ENCODE data around the gene COBL. TPM values are rescaled to one million over a fixed set of nuclear protein-coding genes. Genes with fewer than 3 reads are reported as not detected.

The COBL gene
- total RNA-seq, 1 experiment from 2014 or later: 52.3 TPM

GRCh38 chr7:51180092-51180491 is 136.5 kb downstream of the COBL start:
- Mint-ChIP-seq H3K27me3 (ENCODE audit: low read depth) (no peaks in the 10 kb centered on the region; the same call in 1 of the 2 replicates), H3K9me3 (no peaks in the 10 kb centered on the region; a peak in 1 of 5 replicates), H3K36me3 (ENCODE audit: insufficient read depth in 1 of 3, low read depth in 3 of 3) (peaks cover 0 to 15% (median 9%) of the 10 kb centered on the region in 3 experiments; a peak in 3 of 7 replicates), H3K27ac (no peak overlapping the region), H3K4me3 (no peak overlapping the region), H3K4me1 (peaks cover 22 to 30% of the 10 kb centered on the region in 2 experiments)
- H2BK20ac ChIP-seq (ENCODE audit: low read depth, low read length, poor library complexity, severe bottlenecking): no peak overlapping the region
- H3K79me1 ChIP-seq (ENCODE audit: insufficient read depth, low read depth, low read length, poor library complexity, severe bottlenecking): no peaks in the 10 kb centered on the region
- no peak overlapping the region for H4K91ac ChIP-seq (ENCODE audit: insufficient read length, low read depth, low read length)
- H3K27ac ChIP-seq (ENCODE audit: insufficient read length, low read depth, low read length): no peak overlapping the region
- H3K9me3 ChIP-seq (ENCODE audit: control insufficient read depth, low read depth, low read length): no peaks in the 10 kb centered on the region
- WGBS (ENCODE audit: extremely low coverage, insufficient read length, low lambda C conversion rate): no CpG with 5 or more reads among the region's 4 CpGs
- H3K23me2 ChIP-seq (ENCODE audit: insufficient read length, low read depth, low read length, poor library complexity, severe bottlenecking): no peaks in the 10 kb centered on the region
- no peak overlapping the region for H2BK5ac ChIP-seq (ENCODE audit: insufficient read length, low read length)
- no peak overlapping the region for H2BK120ac ChIP-seq (ENCODE audit: low read depth, low read length, poor library complexity, severe bottlenecking)
- H4K8ac ChIP-seq (replicated peaks; ENCODE audit: insufficient read length, low read depth, low read length): no peak overlapping the region
- no peak overlapping the region for H3K9ac ChIP-seq (ENCODE audit: extremely low read depth, insufficient read length, low read length)
- H3K4me2 ChIP-seq (ENCODE audit: insufficient read depth, insufficient read length, low read length): no peak overlapping the region
- H3K79me2 ChIP-seq (ENCODE audit: insufficient read depth, low read length): no peaks in the 10 kb centered on the region
- H4K5ac ChIP-seq (ENCODE audit: insufficient read length, low read depth, low read length): no peak overlapping the region
- no peak overlapping the region for H2AFZ ChIP-seq (ENCODE audit: low read length)
- no peaks in the 10 kb centered on the region for H4K20me1 ChIP-seq (ENCODE audit: control insufficient read depth, insufficient read depth, insufficient read length)
- no peak overlapping the region for H3K18ac ChIP-seq (ENCODE audit: insufficient read length, low read depth, low read length)
- TF ChIP-seq CTCF (conservative IDR thresholded peaks at IDR 0.05): no peak
- no peak overlapping the region for H2BK12ac ChIP-seq (ENCODE audit: insufficient read length, low read depth, low read length)
- H3K4ac ChIP-seq (ENCODE audit: low read depth, low read length): no peak overlapping the region
- no peak overlapping the region for H2AK5ac ChIP-seq (ENCODE audit: insufficient read length, low read length)
- no peaks in the 10 kb centered on the region for H3K27me3 ChIP-seq (ENCODE audit: insufficient read depth, low read length)
- H3K23ac ChIP-seq (ENCODE audit: insufficient read length, low read depth, low read length): no peak overlapping the region
- H2BK15ac ChIP-seq (ENCODE audit: low read depth, low read length): no peak overlapping the region
- no peak overlapping the region for H3K56ac ChIP-seq (ENCODE audit: insufficient read length, low read depth, low read length)
- DNase-seq: no peak
- H3K4me1 ChIP-seq (ENCODE audit: insufficient read depth, low read length): peaks cover 4% of the 10 kb centered on the region; the same call in 1 of the 2 replicates
- no peak overlapping the region for H3T11ph ChIP-seq (ENCODE audit: low read length)
- no peak overlapping the region for H3K14ac ChIP-seq (ENCODE audit: insufficient read depth, low read length)

Data from H9 (cell line).